Gastroesophageal sphincter (tissue), 3 donors: Measurements from ENCODE around the gene FAM124A.

Experiments
- CTCF ChIP-seq, 4 experiments: fragments of 200-600 bp in 2 of 4; fragments of 450-650 bp in 2 of 4; sonication (generic) in 1 of 4; IDR thresholded peaks; one replicate each; pipeline ENCODE4 v1.5.1; 2017 to 2019; ENCODE audit warnings: antibody characterized with exemption in 4 of 4, mild to moderate bottlenecking in 2 of 4, moderate library complexity in 2 of 4
- POLR2A ChIP-seq, 2 donors: fragments of 450-650 bp; IDR thresholded peaks; one replicate each; pipeline ENCODE4 v1.6.1; 2017; ENCODE audit warnings: antibody characterized with exemption in 2 of 2, mild to moderate bottlenecking in 2 of 2, moderate library complexity in 1 of 2
- POLR2AphosphoS5 ChIP-seq: sonication (generic); formaldehyde crosslinking; IDR thresholded peaks from one replicate; pipeline ENCODE4 v1.6.1; 2017; ENCODE audit warnings: antibody characterized with exemption

GRCh38 chr13:51318876-51319275, 96.7 kb downstream of the FAM124A start:
- TF ChIP-seq POLR2A (IDR thresholded peaks at IDR 0.05), result no peak
- TF ChIP-seq CTCF (IDR thresholded peaks at IDR 0.05), result no peak
- TF ChIP-seq POLR2AphosphoS5, result no peak
